SK-N-SH (cell line): ENCODE results near the gene KRTAP13-3. TPM values are rescaled to one million over a fixed set of nuclear protein-coding genes. Genes with fewer than 3 reads are reported as not detected.

ENCODE experiments used
- CTCF ChIA-PET: fragments of 300-600, 350-600 bp; formaldehyde crosslinking; extraction: SDS; loops from one replicate; lab custom pipeline; 2021; lab: Yijun Ruan, JAX
- POLR2A ChIA-PET: fragments of 350-600 bp; sonication (Branson Sonifier 250); formaldehyde crosslinking; extraction: SDS; loops from one replicate; lab custom pipeline; 2020; ENCODE audit warnings: antibody characterized with exemption, inconsistent platforms; lab: Yijun Ruan, JAX
- DNase-seq: peaks from one replicate; pipeline ENCODE4 v3.0.0; 2012
- H2AFZ ChIP-seq: fragments of 200-600 bp; sonication (generic); 2 replicates; pipeline ENCODE4 v1.8.1; 2016; ENCODE audit warnings: antibody characterized with exemption, mild to moderate bottlenecking, low read depth
- H3F3A ChIP-seq: fragments of 200-600 bp; sonication (generic); replicated peaks from 2 replicates; pipeline ENCODE3; 2016; ENCODE audit warnings: antibody characterized with exemption, mild to moderate bottlenecking; ENCODE audit not compliant: insufficient read depth
- H3K27ac ChIP-seq, 2 experiments: fragments of 200-500 bp in 1 of 2; fragments of 200-600 bp in 1 of 2; sonication (Bioruptor generic) in 1 of 2; sonication (generic), shearing (Covaris generic) in 1 of 2; 2 replicates each; pipeline versions ENCODE4 v1.5.1 to v1.6.1; 2014 to 2016; ENCODE audit warnings: low read depth in 2 of 2, inconsistent platforms in 1 of 2, low read length in 1 of 2, mild to moderate bottlenecking in 1 of 2, mixed read lengths in 1 of 2
- H3K27me3 ChIP-seq: fragments of 200-600 bp; sonication (generic), shearing (Covaris generic); 2 replicates; pipeline ENCODE4 v1.6.1; 2016; ENCODE audit warnings: mixed run types; ENCODE audit not compliant: insufficient read depth
- H3K36me3 ChIP-seq, 2 experiments: fragments of 200-500 bp in 1 of 2; fragments of 200-600 bp in 1 of 2; sonication (Bioruptor generic) in 1 of 2; sonication (generic) in 1 of 2; replicated peaks in 1 of 2; 2 replicates each; pipeline versions ENCODE3 to v1.5.1; 2014 to 2016; ENCODE audit warnings: low read length in 1 of 2, mild to moderate bottlenecking in 1 of 2; ENCODE audit not compliant: insufficient read depth in 2 of 2, control insufficient read depth in 1 of 2
- H3K4me1 ChIP-seq, 2 experiments: fragments of 200-500 bp in 1 of 2; fragments of 200-600 bp in 1 of 2; sonication (Bioruptor generic) in 1 of 2; sonication (generic), shearing (Covaris generic) in 1 of 2; 2 replicates each; pipeline versions ENCODE4 v1.5.1 to v1.6.1; 2014 to 2016; ENCODE audit warnings: low read depth in 1 of 2, low read length in 1 of 2, mixed run types in 1 of 2; ENCODE audit not compliant: insufficient read depth in 2 of 2, control insufficient read depth in 1 of 2
- H3K4me2 ChIP-seq: fragments of 200-600 bp; sonication (generic), shearing (Covaris generic); 2 replicates; pipeline ENCODE4 v1.6.1; 2017; ENCODE audit warnings: mixed run types
- H3K4me3 ChIP-seq, 2 experiments: fragments of 200-500 bp in 1 of 2; fragments of 200-600 bp in 1 of 2; sonication (Bioruptor generic) in 1 of 2; sonication (generic), shearing (Covaris generic) in 1 of 2; 2 replicates each; pipeline versions ENCODE4 v1.5.1 to v1.8.1; 2014 to 2016; ENCODE audit warnings: low read depth in 2 of 2, inconsistent platforms in 1 of 2, low read length in 1 of 2, mild to moderate bottlenecking in 1 of 2, mixed read lengths in 1 of 2, moderate library complexity in 1 of 2
- H3K79me2 ChIP-seq: fragments of 200-600 bp; sonication (generic); 2 replicates; pipeline ENCODE4 v1.8.1; 2017; ENCODE audit warnings: mild to moderate bottlenecking; ENCODE audit not compliant: insufficient read depth
- H3K9ac ChIP-seq: fragments of 200-600 bp; sonication (generic); 2 replicates; pipeline ENCODE4 v1.6.1; 2017; ENCODE audit warnings: mixed run types
- H3K9me2 ChIP-seq: fragments of 200-600 bp; sonication (generic); 2 replicates; pipeline ENCODE4 v1.6.1; 2017; ENCODE audit warnings: mixed run types
- H3K9me3 ChIP-seq: fragments of 200-600 bp; sonication (generic); 2 replicates; pipeline ENCODE4 v1.6.1; 2017; ENCODE audit warnings: mixed run types, mild to moderate bottlenecking, moderate library complexity
- H4K20me1 ChIP-seq: fragments of 200-600 bp; sonication (generic); 2 replicates; pipeline ENCODE4 v1.6.1; 2017; ENCODE audit warnings: mild to moderate bottlenecking, mixed run types; ENCODE audit not compliant: insufficient read depth
- ELF1 ChIP-seq: IDR thresholded peaks from 2 replicates; pipeline ENCODE4 v1.4.0; 2012
- EP300 ChIP-seq, 2 experiments: IDR thresholded peaks; 2 replicates each; pipeline versions ENCODE4 v1.4.0 to v1.6.1; 2012; ENCODE audit warnings: borderline replicate concordance in 1 of 2, low read depth in 1 of 2, low read length in 1 of 2
- EZH2phosphoT487 ChIP-seq: fragments of 200-600 bp; sonication (generic); IDR thresholded peaks from 2 replicates; pipeline ENCODE4 v1.6.1; 2017; ENCODE audit warnings: low read depth, mixed run types, mild to moderate bottlenecking, antibody characterized with exemption, moderate library complexity, borderline replicate concordance
- FOSL2 ChIP-seq: IDR thresholded peaks from 2 replicates; pipeline ENCODE4 v1.4.0; 2012; ENCODE audit warnings: low read depth, mild to moderate bottlenecking, moderate library complexity, borderline replicate concordance
- FOXJ3 ChIP-seq: sonication (generic); formaldehyde crosslinking; IDR thresholded peaks from 2 replicates; pipeline ENCODE4 v1.5.1; 2020; ENCODE audit warnings: mild to moderate bottlenecking, missing genetic modification reagents
- GABPA ChIP-seq: IDR thresholded peaks from 2 replicates; pipeline ENCODE4 v1.4.0; 2012; ENCODE audit warnings: low read depth, mild to moderate bottlenecking
- MXI1 ChIP-seq: IDR thresholded peaks from 2 replicates; pipeline ENCODE4 v1.6.1; 2012; ENCODE audit warnings: mild to moderate bottlenecking, low read depth, low read length, improper control_type of control experiment
- NFIC ChIP-seq: IDR thresholded peaks from 2 replicates; pipeline ENCODE4 v1.4.0; 2012; ENCODE audit warnings: borderline replicate concordance
- POLR2AphosphoS5 ChIP-seq: IDR thresholded peaks from 2 replicates; pipeline ENCODE4 v1.6.1; 2012; ENCODE audit warnings: low read depth, low read length
- RAD21 ChIP-seq: IDR thresholded peaks from 2 replicates; pipeline ENCODE4 v1.6.1; 2012; ENCODE audit warnings: mild to moderate bottlenecking, low read length
- RCOR1 ChIP-seq: fragments of 150-350 bp; IDR thresholded peaks from 2 replicates; pipeline ENCODE4 v1.6.1; 2017; ENCODE audit warnings: antibody characterized with exemption, low read length
- REST ChIP-seq: IDR thresholded peaks from 2 replicates; pipeline ENCODE4 v1.6.1; 2012; ENCODE audit warnings: mild to moderate bottlenecking, low read depth, low read length, moderate library complexity
- RFX5 ChIP-seq: IDR thresholded peaks from 2 replicates; pipeline ENCODE4 v1.6.1; 2012; ENCODE audit warnings: mild to moderate bottlenecking, improper control_type of control experiment, low read length
- RXRA ChIP-seq: IDR thresholded peaks from 2 replicates; pipeline ENCODE4 v1.4.0; 2012; ENCODE audit warnings: low read depth, mild to moderate bottlenecking, borderline replicate concordance
- SIN3A ChIP-seq: IDR thresholded peaks from 2 replicates; pipeline ENCODE4 v1.6.1; 2012; ENCODE audit warnings: low read depth, mild to moderate bottlenecking, low read length, moderate library complexity, borderline replicate concordance
- ZBTB33 ChIP-seq: IDR thresholded peaks from 2 replicates; pipeline ENCODE4 v1.4.0; 2012; ENCODE audit warnings: low read depth, borderline replicate concordance
- WGBS: methylation state at CpG from one replicate; pipeline ENCODE4 v1.1.6; 2017; ENCODE audit warnings: low lambda C conversion rate; 5-methylcytosine and 5-hydroxymethylcytosine counted together
- polyA plus RNA-seq, 3 experiments: library from polyadenylated mRNA; depleted of rRNA; stranded (reverse); fragments of >200 nt; gene quantifications; 2 replicates each; pipeline ENCODE4 v1.2.3, GENCODE V29; 2012
- TF ChIP-seq, protein P1 (sequence below): fragments of 150-350 bp; IDR thresholded peaks from 2 replicates; pipeline ENCODE4 v1.6.1; 2016; ENCODE audit warnings: mild to moderate bottlenecking, low read depth, low read length

KRTAP13-3 gene
- polyA plus RNA-seq, 1 of the 3 experiments (the other 2 are of a cell fraction) = not detected

GRCh38 chr21:30426731-30427130 is 1.0 kb upstream of the KRTAP13-3 start:
- POLR2A ChIA-PET = no interaction called here
- H3K36me3 ChIP-seq = no peaks in the 10 kb centered on the region
- no peaks in the 10 kb centered on the region for H3K79me2 ChIP-seq
- no peaks in the 10 kb centered on the region for H4K20me1 ChIP-seq
- H3K9me3 ChIP-seq = no peaks in the 10 kb centered on the region
- TF ChIP-seq RXRA = no peak
- no peak for TF ChIP-seq RAD21
- TF ChIP-seq, protein P1, sequence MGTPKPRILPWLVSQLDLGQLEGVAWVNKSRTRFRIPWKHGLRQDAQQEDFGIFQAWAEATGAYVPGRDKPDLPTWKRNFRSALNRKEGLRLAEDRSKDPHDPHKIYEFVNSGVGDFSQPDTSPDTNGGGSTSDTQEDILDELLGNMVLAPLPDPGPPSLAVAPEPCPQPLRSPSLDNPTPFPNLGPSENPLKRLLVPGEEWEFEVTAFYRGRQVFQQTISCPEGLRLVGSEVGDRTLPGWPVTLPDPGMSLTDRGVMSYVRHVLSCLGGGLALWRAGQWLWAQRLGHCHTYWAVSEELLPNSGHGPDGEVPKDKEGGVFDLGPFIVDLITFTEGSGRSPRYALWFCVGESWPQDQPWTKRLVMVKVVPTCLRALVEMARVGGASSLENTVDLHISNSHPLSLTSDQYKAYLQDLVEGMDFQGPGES = no peak
- TF ChIP-seq NFIC = no peak
- TF ChIP-seq ZBTB33 = no peak
- TF ChIP-seq, all 33 proteins: peak for 0
- Histone ChIP-seq H3K9me2 (no peaks in the 10 kb centered on the region), H3K4me3 (no peak overlapping the region), H3K9ac (no peak overlapping the region), H3K4me2 (no peak overlapping the region), H3K4me1 (no peaks in the 10 kb centered on the region), H2AFZ (no peak overlapping the region), H3K27ac (no peak overlapping the region), H3F3A (no peaks in the 10 kb centered on the region), H3K27me3 (no peaks in the 10 kb centered on the region)
- WGBS = 0% methylated on average over 3 of the region's 3 CpGs
- CTCF ChIA-PET = no interaction called here
- no peak for DNase-seq

DNA sequence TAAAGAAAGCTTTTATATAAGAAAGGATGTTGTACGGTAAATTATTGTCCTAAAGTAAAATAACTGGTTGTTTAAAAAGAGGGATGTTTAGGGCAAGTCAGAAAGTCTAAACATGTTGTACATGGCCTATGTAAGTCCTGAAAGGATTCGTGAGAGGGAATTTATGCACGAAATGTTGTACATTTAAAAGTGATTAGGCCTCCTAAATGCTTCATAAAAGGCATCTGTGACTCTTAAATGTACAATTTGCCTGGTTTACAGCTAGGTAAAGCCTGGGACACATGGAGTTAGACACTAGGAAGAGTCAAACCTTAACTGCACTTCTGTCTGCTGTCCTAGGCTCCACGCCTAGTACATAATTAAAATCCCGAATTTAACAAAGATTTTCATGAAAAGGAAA is 9.7 kb downstream of the KRTAP13-3 start:
- Histone ChIP-seq H3K36me3 (no peaks in the 10 kb centered on the region), H3K9me3 (no peaks in the 10 kb centered on the region), H3F3A (no peaks in the 10 kb centered on the region), H4K20me1 (no peaks in the 10 kb centered on the region), H2AFZ (no peak overlapping the region), H3K9me2 (no peaks in the 10 kb centered on the region), H3K27me3 (no peaks in the 10 kb centered on the region)
- CTCF ChIA-PET = no interaction called here
- WGBS = 2% methylated on average over 5 of the region's 5 CpGs
- no peak for DNase-seq
- TF ChIP-seq EZH2phosphoT487 (no peak), GABPA (no peak), REST (no peak), FOXJ3 (CRISPR knock-in tag) (no peak), SIN3A (no peak), ELF1 (no peak), EP300 (IDR thresholded peaks at IDR 0.05; ENCODE audit: borderline replicate concordance in 1 of 2, low read depth in 1 of 2, low read length in 1 of 2) (no peak), RFX5 (no peak), ZBTB33 (no peak), MXI1 (no peak), POLR2AphosphoS5 (no peak), RCOR1 (no peak), FOSL2 (no peak)
- TF ChIP-seq, all 33 proteins: peak for 0
- no peak overlapping the region for H3K4me2 ChIP-seq
- H3K79me2 ChIP-seq = no peaks in the 10 kb centered on the region
- POLR2A ChIA-PET = no interaction called here
- H3K27ac ChIP-seq = no peak overlapping the region
- no peaks in the 10 kb centered on the region for H3K4me1 ChIP-seq
- no peak overlapping the region for H3K4me3 ChIP-seq
- no peak overlapping the region for H3K9ac ChIP-seq
